Keratinocyte (primary cell): Measurements from ENCODE around the gene FGGY. TPM values are rescaled to one million over a fixed set of nuclear protein-coding genes. Genes with fewer than 3 reads are reported as not detected.

ENCODE experiments used
- DNase-seq: peaks from one replicate; pipeline ENCODE4 v3.0.0-alpha.2; 2011; ENCODE audit warnings: low read depth, missing footprints, low spot score
- FAIRE-seq: peaks from 2 replicates; lab custom pipeline; 2011; peaks lifted over from hg19 to GRCh38; lab: Jason Lieb, UNC
- H2AFZ ChIP-seq: 2 replicates; pipeline ENCODE4 v1.6.0; 2012; ENCODE audit warnings: low read length, control low read depth, inconsistent platforms; ENCODE audit not compliant: control insufficient read depth
- H3K27ac ChIP-seq: 2 replicates; pipeline ENCODE4 v1.5.1; 2011; ENCODE audit warnings: low read length; ENCODE audit not compliant: control insufficient read depth, insufficient read depth
- H3K27me3 ChIP-seq: 3 replicates; pipeline ENCODE4 v1.6.0; 2011; ENCODE audit warnings: low read length; ENCODE audit not compliant: control insufficient read depth, insufficient read depth; ENCODE audit errors: extremely low read depth
- H3K36me3 ChIP-seq, 2 experiments: 2 replicates in 1 of 2; 3 replicates in 1 of 2; pipeline ENCODE4 v1.5.1; 2011; ENCODE audit warnings: low read length in 2 of 2, mild to moderate bottlenecking in 1 of 2; ENCODE audit not compliant: control insufficient read depth in 2 of 2, insufficient read depth in 2 of 2; ENCODE audit errors: extremely low read depth in 1 of 2
- H3K4me1 ChIP-seq: 3 replicates; pipeline ENCODE4 v1.5.1; 2011; ENCODE audit warnings: low read length; ENCODE audit not compliant: control insufficient read depth, insufficient read depth; ENCODE audit errors: extremely low read depth
- H3K4me2 ChIP-seq: 3 replicates; pipeline ENCODE4 v1.6.0; 2011; ENCODE audit warnings: low read depth, low read length; ENCODE audit not compliant: control insufficient read depth, insufficient read depth; ENCODE audit errors: extremely low read depth
- H3K4me3 ChIP-seq, 3 experiments: fragments of 200-600 bp in 1 of 3; sonication (generic) in 1 of 3; 2 replicates in 2 of 3; 3 replicates in 1 of 3; pipeline ENCODE4 v1.5.1; 2011 to 2016; ENCODE audit warnings: low read length in 3 of 3, mild to moderate bottlenecking in 3 of 3, control low read depth in 2 of 3, inconsistent platforms in 1 of 3, low read depth in 1 of 3, mixed read lengths in 1 of 3, mixed run types in 1 of 3, moderate library complexity in 1 of 3; ENCODE audit not compliant: control insufficient read depth in 2 of 3, insufficient read depth in 2 of 3; ENCODE audit errors: extremely low read depth in 1 of 3
- H3K79me2 ChIP-seq: 2 replicates; pipeline ENCODE4 v1.6.0; 2012; ENCODE audit warnings: low read length; ENCODE audit not compliant: control insufficient read depth, insufficient read depth
- H3K9ac ChIP-seq: 3 replicates; pipeline ENCODE4 v1.6.0; 2011; ENCODE audit warnings: low read length; ENCODE audit not compliant: control insufficient read depth, insufficient read depth; ENCODE audit errors: extremely low read depth
- H3K9me1 ChIP-seq: 3 replicates; pipeline ENCODE4 v1.6.0; 2011; ENCODE audit warnings: low read length; ENCODE audit not compliant: control insufficient read depth, insufficient read depth; ENCODE audit errors: extremely low read depth
- H3K9me3 ChIP-seq: 2 replicates; pipeline ENCODE4 v1.5.1; 2012; ENCODE audit warnings: low read depth, low read length; ENCODE audit not compliant: control insufficient read depth
- H4K20me1 ChIP-seq: 3 replicates; pipeline ENCODE4 v1.6.0; 2011; ENCODE audit warnings: low read length; ENCODE audit not compliant: control insufficient read depth, insufficient read depth; ENCODE audit errors: extremely low read depth
- CTCF ChIP-seq, 3 experiments: IDR thresholded peaks in 1 of 3; conservative IDR thresholded peaks in 1 of 3; optimal IDR thresholded peaks in 1 of 3; 2 replicates in 2 of 3; 3 replicates in 1 of 3; pipeline versions ENCODE3 to v1.5.1; 2011; ENCODE audit warnings: low read length in 3 of 3, mild to moderate bottlenecking in 3 of 3, moderate library complexity in 2 of 3, control low read depth in 1 of 3, inconsistent platforms in 1 of 3; ENCODE audit not compliant: insufficient read depth in 2 of 3; ENCODE audit errors: extremely low read depth in 1 of 3
- EZH2 ChIP-seq: IDR thresholded peaks from one replicate; pipeline ENCODE4 v1.6.1; 2012; ENCODE audit warnings: inconsistent platforms, mild to moderate bottlenecking, low read length, moderate library complexity
- dilution Hi-C: fragments of 300-500 bp; cut with MboI; formaldehyde crosslinking; loops from one replicate; pipeline ENCODE4 v1.7.0; 2020; ENCODE audit warnings: low sequenced_read_pairs; ENCODE audit not compliant: extremely low pct_ligation_motif_present
- polyA plus RNA-seq, 5 experiments: library from polyadenylated mRNA; depleted of rRNA in 3 of 5; stranded (reverse) in 3 of 5; stranded (forward) in 1 of 5; unstranded in 1 of 5; fragments of >200 nt; gene quantifications; 1 replicate in 1 of 5; 2 replicates in 3 of 5; 3 replicates in 1 of 5; pipeline versions ENCODE4 v1.2.1 to v1.2.3, GENCODE V29; 2011 to 2012; ENCODE audit warnings: missing spikeins in 2 of 5, low read depth in 1 of 5, low replicate concordance in 1 of 5

Gene FGGY
- polyA plus RNA-seq, 1 donor (not counting 4 experiments of a cell fraction or from before 2014, with no cell fraction given) = 16.6 TPM

GRCh38 chr1:59545830-59546229 is 248.9 kb downstream of the FGGY start:
- TF ChIP-seq CTCF (optimal IDR thresholded peaks at IDR 0.05 in 1 of 3, IDR thresholded peaks at IDR 0.05 in 1 of 3, conservative IDR thresholded peaks at IDR 0.05 in 1 of 3; ENCODE audit: extremely low read depth in 1 of 3, insufficient read depth in 2 of 3, low read length in 3 of 3) = no peak
- no peak for TF ChIP-seq EZH2

GRCh38 chr1:59549066-59549837 is 252.4 kb downstream of the FGGY start:
- Histone ChIP-seq H3K4me3 (no peak overlapping the region), H3K4me1 (no peaks in the 10 kb centered on the region), H3K36me3 (no peaks in the 10 kb centered on the region), H3K4me2 (no peak overlapping the region), H3K27me3 (no peaks in the 10 kb centered on the region), H4K20me1 (no peaks in the 10 kb centered on the region), H3K79me2 (no peaks in the 10 kb centered on the region), H3K9me1 (no peaks in the 10 kb centered on the region), H3K9ac (no peak overlapping the region), H3K27ac (no peak overlapping the region), H2AFZ (no peak overlapping the region), H3K9me3 (no peaks in the 10 kb centered on the region)
- no peak for FAIRE-seq
- DNase-seq = no peak
- dilution Hi-C loops = no loop called here
- TF ChIP-seq CTCF (optimal IDR thresholded peaks at IDR 0.05 in 1 of 3, IDR thresholded peaks at IDR 0.05 in 1 of 3, conservative IDR thresholded peaks at IDR 0.05 in 1 of 3; ENCODE audit: extremely low read depth in 1 of 3, insufficient read depth in 2 of 3, low read length in 3 of 3) = no peak
- TF ChIP-seq EZH2 = no peak

More at GRCh38 chr1:59545830-59546229, 248.9 kb downstream of the FGGY start:
- no peaks in the 10 kb centered on the region for H3K9me3 ChIP-seq
- no peak for FAIRE-seq
- H3K9me1 ChIP-seq = no peaks in the 10 kb centered on the region
- DNase-seq = no peak
- H3K4me1 ChIP-seq = no peaks in the 10 kb centered on the region
- dilution Hi-C loops = no loop called here
- H3K4me3 ChIP-seq = no peak overlapping the region
- no peak overlapping the region for H3K27ac ChIP-seq
- H3K79me2 ChIP-seq = no peaks in the 10 kb centered on the region
- H2AFZ ChIP-seq = no peak overlapping the region
- H3K36me3 ChIP-seq = no peaks in the 10 kb centered on the region
- H3K4me2 ChIP-seq = no peak overlapping the region
- no peaks in the 10 kb centered on the region for H3K27me3 ChIP-seq
- H3K9ac ChIP-seq = no peak overlapping the region
- no peaks in the 10 kb centered on the region for H4K20me1 ChIP-seq
